EL (cell line): ENCODE measurements around the gene C1orf210.

Experiments
- DNase-seq: peaks from one replicate; pipeline ENCODE4 v3.0.0-alpha.2; 2016

Gene C1orf210

GRCh38 chr1:43272161-43272560 is 13.2 kb downstream of the C1orf210 start:
- DNase-seq: no peak

DNA sequence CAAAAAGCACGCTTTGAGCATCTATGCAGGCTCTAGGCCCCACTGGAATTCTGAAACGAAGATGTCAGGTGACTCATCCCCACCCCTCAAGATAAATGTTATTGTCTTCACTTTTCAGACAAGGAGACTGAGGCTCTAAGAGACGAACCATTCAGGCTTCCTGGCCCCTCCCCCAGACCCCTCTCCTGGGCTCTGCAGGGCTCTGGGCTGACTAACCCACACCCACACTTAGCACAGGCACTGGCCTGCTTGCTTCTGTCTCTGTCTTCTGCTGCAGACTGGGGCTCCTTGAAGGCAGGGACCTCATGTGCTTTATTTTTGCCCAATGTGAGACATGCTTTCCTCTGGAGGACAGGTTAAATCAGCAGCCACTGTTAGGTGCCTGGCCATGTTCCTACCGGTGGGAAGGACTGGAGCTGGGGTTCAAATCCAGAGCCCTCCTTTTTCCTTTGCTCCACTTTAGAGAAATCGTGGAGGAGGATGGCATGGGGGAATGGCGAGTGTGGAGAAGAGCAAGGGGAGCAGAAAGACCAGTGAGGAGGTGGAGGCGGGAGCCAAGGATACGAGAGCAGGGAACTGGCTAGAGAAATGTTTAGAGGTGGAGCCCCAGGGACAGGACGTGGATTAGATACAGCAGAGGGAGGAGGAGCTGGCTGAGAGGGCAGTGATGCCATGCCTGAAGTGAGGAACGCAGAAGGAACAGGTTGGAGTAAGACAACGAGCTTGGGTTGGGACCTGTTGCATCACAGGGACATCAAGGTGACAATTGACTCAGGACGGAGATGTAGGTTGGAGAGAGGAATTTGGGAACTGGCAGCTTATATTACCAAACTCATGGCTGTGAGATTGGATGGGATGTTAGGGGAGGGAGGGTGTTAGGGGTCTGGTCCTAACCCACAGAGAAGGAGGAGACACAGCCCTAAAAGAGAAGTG is 13.9 kb downstream of the C1orf210 start:
- no peak for DNase-seq

GRCh38 chr1:43270421-43271095 is 14.8 kb downstream of the C1orf210 start:
- no peak for DNase-seq

- DNase-seq: no peak
Observed at GRCh38 chr1:43269627-43270375, 15.6 kb downstream of the C1orf210 start, which contains the start of gene TMEM125. Gene TMEM125 (plus strand): TSS chr1:43269983. CDS start chr1:43272723, 2,740 bp downstream.

DNA sequence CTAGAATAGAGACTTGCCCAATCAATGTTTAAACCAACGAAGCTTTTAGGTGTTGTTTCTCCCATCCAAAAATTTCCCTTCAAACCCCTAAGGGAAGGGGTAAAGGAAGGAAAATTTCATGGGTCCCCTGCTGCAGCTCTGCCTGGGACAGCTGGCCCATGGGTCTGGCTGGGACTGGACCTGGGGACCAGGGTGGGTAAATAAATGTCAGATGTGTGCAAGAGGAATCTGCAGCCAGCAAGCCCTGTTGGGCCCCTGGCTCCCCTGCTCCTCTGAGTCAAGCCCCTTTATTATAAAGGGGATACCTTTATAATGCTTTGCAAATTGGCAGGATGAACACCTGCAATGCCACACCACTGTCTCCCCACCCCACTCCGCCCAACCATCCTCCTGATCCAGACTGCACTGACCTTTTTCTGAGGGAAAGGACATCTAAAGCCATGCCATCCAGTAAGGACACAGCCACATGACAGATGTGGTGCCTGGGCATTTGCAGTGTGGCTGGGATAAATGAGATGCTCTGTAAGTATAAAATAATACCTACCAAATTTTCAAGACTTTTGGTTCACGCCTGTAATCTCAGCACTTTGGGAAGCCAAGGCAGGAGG is 17.5 kb downstream of the C1orf210 start:
- no peak for DNase-seq

- peak; percentile 63 for DNase-seq
Observed at GRCh38 chr1:43267291-43267805, 18.0 kb downstream of the C1orf210 start.

- DNase-seq: no peak
Observed at GRCh38 chr1:43266881-43267280, 18.5 kb downstream of the C1orf210 start.

- no peak for DNase-seq
Observed at GRCh38 chr1:43265431-43265830, 19.9 kb downstream of the C1orf210 start.

GRCh38 chr1:43258370-43258769 is 27.0 kb downstream of the C1orf210 start:
- no peak for DNase-seq

GRCh38 chr1:43256675-43257570 is 28.5 kb downstream of the C1orf210 start:
- DNase-seq: no peak

GRCh38 chr1:43255438-43256210 is 29.8 kb downstream of the C1orf210 start:
- DNase-seq: no peak

DNA sequence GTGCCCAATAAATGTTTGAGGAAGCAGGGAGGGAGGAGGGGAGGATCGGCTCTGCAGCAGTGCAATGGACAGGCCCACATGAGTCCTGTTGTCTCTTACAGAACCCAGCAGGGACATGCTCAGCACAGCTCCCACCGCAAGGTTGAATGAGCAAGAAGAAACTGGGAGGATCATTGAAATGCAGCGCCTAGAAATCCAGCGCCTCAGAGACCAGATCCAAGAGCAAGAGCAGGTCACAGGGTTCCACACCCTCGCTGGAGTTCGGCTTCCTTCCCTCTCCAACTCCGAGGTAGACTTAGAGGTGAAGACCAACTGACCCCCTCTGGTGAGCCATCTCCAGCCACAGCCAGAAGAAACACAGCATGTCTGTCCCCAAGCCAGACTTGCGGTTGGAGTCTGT is 31.5 kb downstream of the C1orf210 start:
- DNase-seq: no peak

- DNase-seq: no peak
Observed at GRCh38 chr1:43253173-43253572, 32.2 kb downstream of the C1orf210 start.

DNA sequence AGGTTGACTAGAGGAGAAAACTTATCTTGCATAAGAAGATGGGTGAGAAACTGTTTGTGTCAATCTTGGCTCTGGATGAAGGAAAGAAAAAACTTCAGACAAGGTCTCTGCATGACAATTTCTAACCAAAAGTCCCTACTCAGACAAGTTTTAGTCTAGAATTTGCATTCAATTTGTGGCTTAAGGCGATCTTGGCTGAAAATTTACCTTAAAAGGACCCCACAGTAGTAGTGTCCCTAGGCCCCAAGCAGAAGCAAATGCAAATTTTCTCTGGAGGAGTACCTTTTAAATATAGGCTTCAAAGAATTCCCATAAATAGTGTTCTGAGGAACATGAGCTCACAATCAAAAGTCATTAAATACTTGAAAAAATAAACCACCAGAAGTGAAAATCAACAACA is 33.2 kb downstream of the C1orf210 start:
- DNase-seq: no peak

DNA sequence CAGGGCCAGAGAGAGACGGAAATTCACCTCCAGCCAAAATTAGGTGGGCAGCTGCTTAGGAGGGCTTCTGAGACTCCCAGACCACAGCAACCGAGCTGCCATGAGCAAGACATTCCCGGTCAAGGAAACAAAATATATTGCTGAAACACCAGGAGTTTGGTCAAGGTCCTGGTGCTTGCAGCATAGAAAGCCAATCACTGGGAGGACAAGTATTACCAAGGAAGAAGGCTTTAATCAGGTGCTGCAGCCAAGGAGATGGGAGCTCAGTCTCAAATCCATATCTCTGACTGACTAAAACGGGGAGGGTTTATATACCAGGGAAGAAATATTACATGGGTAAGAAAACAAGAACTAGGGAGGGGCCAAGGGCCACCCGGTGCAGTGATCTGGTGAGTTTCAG is 34.4 kb downstream of the C1orf210 start:
- DNase-seq: no peak

DNA sequence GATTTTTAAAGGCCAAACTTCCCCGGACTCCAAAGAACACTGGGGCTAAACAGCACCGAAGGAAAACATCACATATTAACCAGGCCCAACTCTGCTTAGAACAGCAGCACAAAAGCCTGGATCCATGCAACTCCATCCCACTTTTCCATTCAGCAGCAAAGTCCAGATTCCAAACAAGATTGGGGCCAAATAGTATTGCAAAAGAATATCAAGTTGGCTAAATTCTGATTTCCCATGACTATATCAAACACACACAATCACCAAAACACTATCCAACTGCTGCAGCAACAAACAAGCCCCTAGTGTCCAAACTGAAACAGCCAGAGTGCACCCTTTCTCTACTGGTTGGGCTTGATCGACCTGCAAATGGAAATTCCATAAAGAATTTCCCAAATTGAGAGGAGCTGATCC is 35.0 kb downstream of the C1orf210 start:
- no peak for DNase-seq

GRCh38 chr1:43247256-43247921 is 38.0 kb downstream of the C1orf210 start:
- no peak for DNase-seq

GRCh38 chr1:43246466-43247213 is 38.7 kb downstream of the C1orf210 start:
- no peak for DNase-seq

DNA sequence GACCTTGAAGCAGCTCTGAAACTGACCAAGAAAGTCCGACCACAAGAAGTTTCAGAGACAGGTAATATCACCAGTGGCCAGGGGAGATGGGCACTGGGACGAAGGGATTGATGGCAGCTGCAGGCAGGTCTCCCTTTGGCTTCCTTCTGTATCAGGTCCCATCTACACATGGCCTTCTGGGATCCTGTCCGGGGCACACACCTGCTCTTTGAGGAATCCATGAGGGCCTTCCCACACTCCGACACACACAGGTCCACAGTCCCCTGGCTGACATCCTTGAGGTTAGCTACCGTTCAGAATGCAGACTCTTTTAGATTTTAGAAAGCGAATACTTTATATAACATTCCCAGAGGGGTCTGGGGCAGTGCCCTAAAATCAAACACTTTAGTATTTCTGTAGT is 42.1 kb downstream of the C1orf210 start:
- no peak for DNase-seq
